Fibroblast of the aortic adventitia (primary cell): ENCODE data around the gene ITFG1. TPM values are rescaled to one million over a fixed set of nuclear protein-coding genes. Genes with fewer than 3 reads are reported as not detected.
"Not testable (repeated sequence)": the region's sequence is repeated elsewhere in the genome, so short reads cannot be mapped to it uniquely, and the experiment has no call there.

Experiments
- DNase-seq: peaks from one replicate; pipeline ENCODE4 v3.0.0-alpha.2; 2010; ENCODE audit warnings: low read depth
- H3K4me3 ChIP-seq: 2 replicates; pipeline ENCODE4 v1.5.1; 2011; ENCODE audit warnings: low read depth, mild to moderate bottlenecking, control low read depth, low read length, moderate library complexity
- CTCF ChIP-seq: IDR thresholded peaks from 2 replicates; pipeline ENCODE4 v1.5.1; 2011; ENCODE audit warnings: mild to moderate bottlenecking, low read length, control low read depth, inconsistent platforms; ENCODE audit not compliant: insufficient read depth
- total RNA-seq: library from RNA; depleted of rRNA; stranded (reverse); fragments of >200 nt; gene quantifications from 2 replicates; pipeline ENCODE4 v1.2.3, GENCODE V29; 2012; ENCODE audit warnings: low replicate concordance

ITFG1 gene
- total RNA-seq, 1 donor, result 62.4 TPM

GRCh38 chr16:47229053-47230050, 231.5 kb downstream of the ITFG1 start:
- no peak for TF ChIP-seq CTCF
- no peak for DNase-seq
- no peak overlapping the region for H3K4me3 ChIP-seq

- no peak overlapping the region for H3K4me3 ChIP-seq
- no peak for TF ChIP-seq CTCF
- no peak for DNase-seq
Measured at GRCh38 chr16:47228241-47228640, 232.6 kb downstream of the ITFG1 start.

DNA sequence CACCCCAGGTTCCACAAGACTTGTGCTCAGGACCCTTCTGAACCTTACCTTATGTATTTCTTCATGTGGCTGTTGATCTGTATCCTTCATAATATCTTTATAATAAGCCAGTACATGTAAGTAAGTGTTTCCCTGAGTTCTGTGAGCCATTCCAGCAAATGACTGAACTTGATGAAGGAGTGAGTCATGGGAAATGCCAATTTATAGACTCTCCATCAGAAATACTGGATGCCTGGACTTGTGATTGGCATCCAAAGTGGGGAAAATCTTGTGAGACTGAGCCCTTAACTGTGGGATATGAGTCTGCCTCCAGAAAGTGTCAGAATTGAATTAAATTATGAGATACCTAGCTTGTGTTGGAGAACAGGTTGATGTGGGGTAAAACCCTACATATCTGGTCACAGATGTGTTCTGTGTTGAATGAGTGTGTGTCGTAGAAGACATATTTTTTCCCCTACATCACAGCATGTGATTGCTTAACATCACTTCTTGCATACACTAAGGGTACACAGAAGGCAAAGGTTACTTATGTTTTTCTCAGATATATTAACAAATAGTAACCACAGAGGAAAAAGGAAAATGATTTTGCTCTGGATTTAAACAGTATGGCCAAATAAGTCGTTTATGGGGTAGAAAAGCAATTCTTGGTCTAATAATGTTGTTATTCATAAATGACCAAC, 247.0 kb downstream of the ITFG1 start:
- H3K4me3 ChIP-seq, result no peak overlapping the region
- TF ChIP-seq CTCF, result no peak
- no peak for DNase-seq

DNA sequence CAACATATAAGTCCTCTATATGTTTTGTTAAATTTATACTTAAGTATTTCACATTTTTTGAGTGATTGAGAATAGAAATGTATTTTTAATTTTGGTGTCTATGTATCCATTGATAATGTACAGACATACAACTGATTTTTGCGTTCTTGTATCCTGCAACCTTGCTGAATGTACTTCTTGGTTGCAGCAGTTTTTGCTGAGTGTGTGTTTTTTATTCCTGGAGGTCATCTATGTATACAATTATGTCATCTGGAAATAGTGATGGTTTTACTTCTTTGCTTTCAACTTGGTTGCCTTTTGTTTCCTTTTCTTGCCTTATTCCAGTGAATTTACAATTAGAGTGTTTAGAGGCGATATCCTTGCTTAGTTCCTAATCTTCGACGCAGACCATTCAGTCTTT, 249.6 kb downstream of the ITFG1 start:
- DNase-seq, result no peak
- no peak overlapping the region for H3K4me3 ChIP-seq
- no peak for TF ChIP-seq CTCF

GRCh38 chr16:47204736-47205504, 255.9 kb downstream of the ITFG1 start:
- DNase-seq, result no peak
- no peak overlapping the region for H3K4me3 ChIP-seq
- TF ChIP-seq CTCF, result no peak

DNA sequence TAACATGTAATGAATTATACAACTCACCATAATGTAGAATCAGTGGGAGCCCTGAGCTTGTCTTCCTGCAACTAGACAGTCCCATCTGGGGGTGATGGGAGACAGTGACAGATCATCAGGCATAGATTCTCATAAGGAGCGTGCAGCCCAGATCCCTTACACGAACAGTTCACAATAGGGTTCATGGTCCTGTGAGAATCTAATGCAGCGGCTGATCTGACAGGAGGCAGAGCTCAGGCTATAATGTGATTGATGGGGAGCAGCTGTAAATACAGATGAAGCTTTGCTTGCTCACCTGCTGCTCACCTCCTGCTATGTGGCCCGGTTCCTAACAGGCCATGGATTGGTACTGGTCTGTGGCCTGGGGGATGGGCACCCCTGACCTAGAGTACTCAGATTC, 257.4 kb downstream of the ITFG1 start:
- H3K4me3 ChIP-seq, DNase-seq: not testable (repeated sequence)
